T-helper 17 cell (primary cell): Measurements from ENCODE around the gene IARS2. TPM values are rescaled to one million over a fixed set of nuclear protein-coding genes. Genes with fewer than 3 reads are reported as not detected.
"Not testable (repeated sequence)": the region's sequence is repeated elsewhere in the genome, so short reads cannot be mapped to it uniquely, and the experiment has no call there.

ENCODE experiments used
- ATAC-seq: fragments of 150-1000 bp; cut with Tn5 transposase; 2 replicates; pipeline ENCODE4 v1.10.0; 2021; ENCODE audit warnings: mild to moderate bottlenecking, moderate library complexity
- DNase-seq, 3 donors: peaks; one replicate each; pipeline versions ENCODE4 v3.0.0 to v3.0.0-alpha.2; 2020 to 2021
- H3K9me3 ChIP-seq: one replicate; pipeline ENCODE4 v1.7.0; 2013; ENCODE audit warnings: low read length, mild to moderate bottlenecking; ENCODE audit not compliant: control insufficient read depth, poor library complexity, severe bottlenecking
- H3K27ac Mint-ChIP-seq: one replicate; pipeline ENCODE4 v1.8.0; 2022; ENCODE audit warnings: mild to moderate bottlenecking, moderate library complexity, mixed read lengths
- H3K27me3 Mint-ChIP-seq: one replicate; pipeline ENCODE4 v1.8.0; 2022; ENCODE audit warnings: mixed read lengths
- H3K36me3 Mint-ChIP-seq: one replicate; pipeline ENCODE4 v1.8.0; 2022; ENCODE audit warnings: low read depth, mixed read lengths
- H3K4me1 Mint-ChIP-seq: one replicate; pipeline ENCODE4 v1.8.0; 2022; ENCODE audit warnings: mild to moderate bottlenecking, mixed read lengths
- H3K4me3 Mint-ChIP-seq: one replicate; pipeline ENCODE4 v1.8.0; 2022; ENCODE audit warnings: mild to moderate bottlenecking, moderate library complexity, mixed read lengths
- total RNA-seq, 4 donors: library from RNA in 2 of 4; stranded (reverse) in 2 of 4; gene quantifications; one replicate each; pipeline ENCODE4 v1.2.3 and lab custom pipeline; 2022 to 2026

IARS2 gene
- total RNA-seq, 2 donors from 2014 or later = 29.8 to 32.6 TPM

DNA sequence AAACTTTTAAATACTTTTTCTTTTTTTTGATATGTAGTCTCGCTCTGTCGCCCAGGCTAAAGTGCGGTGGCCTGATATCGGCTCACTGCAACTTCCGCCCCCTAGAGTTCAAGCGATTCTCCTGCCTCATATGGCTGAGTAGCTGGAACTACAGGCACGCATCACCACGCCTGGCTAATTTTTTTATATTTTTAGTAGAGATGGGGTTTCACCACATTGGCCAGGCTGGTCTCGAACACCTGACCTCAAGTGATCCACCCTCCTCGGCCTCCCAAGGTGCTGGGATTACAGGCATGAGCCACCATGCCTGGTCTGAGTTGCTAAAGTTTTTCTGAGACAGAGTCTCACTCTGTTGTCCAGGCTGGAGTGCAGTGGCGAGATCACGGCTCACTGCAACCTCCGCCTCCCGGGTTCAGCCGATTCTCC, 7.7 kb upstream of the IARS2 start:
- H3K9me3 ChIP-seq, H3K27me3 Mint-ChIP-seq, H3K27ac Mint-ChIP-seq, DNase-seq, H3K4me3 Mint-ChIP-seq, ATAC-seq, H3K36me3 Mint-ChIP-seq: not testable (repeated sequence)
- H3K4me1 Mint-ChIP-seq = peaks cover 11% of the 10 kb centered on the region

DNA sequence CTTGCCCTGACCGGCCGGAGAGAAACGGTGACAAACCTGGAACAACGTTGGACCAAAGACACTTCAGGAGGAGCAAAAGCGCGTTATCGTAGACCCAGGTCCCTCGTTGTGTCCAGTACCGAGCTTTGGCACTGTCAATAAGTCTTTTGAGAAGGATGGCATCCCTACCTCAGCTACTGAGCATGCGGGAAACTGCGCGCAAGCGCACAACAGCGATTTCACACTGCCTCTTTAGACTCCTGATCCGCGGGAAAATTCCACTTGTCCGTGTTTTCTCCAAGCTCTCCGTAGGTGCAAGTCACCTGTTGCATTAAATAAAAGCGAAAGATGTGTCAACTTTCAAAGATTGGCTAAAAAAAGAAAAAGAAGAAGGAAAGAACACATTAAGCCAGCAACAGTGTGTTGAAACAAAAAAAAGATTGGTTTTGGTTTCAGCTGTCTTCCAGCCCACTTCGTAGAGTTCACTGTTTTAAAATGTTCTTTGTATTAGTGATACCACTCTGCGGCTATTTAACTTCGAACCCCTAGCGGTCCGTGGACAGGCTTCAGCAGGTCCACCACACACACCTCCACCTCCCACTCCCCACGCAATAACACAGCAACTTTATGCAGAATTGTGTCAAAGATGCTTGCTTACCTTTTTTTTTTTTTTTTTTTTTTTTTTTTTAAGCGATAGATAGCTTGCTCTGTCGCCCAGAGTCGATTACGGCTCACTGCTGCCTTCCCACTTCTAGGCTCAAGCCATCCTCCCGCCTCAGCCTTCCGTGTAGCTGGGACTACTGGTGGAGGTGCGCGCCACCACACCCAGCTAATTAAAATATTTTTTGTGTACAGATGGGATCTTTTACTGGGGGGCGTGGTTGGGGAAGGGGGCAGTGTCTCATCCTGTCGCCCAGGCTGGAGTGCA, 4.0 kb upstream of the IARS2 start, which contains the start of gene BPNT1:
TSS of gene BPNT1 (minus strand) at position 139 of the 907 bp plus-strand sequence. CDS start 9,942 bp downstream, outside the sequence.
- peak within 1 kb of the TSS; percentile 94 for H3K27ac Mint-ChIP-seq
- ATAC-seq (peak; percentile 81), DNase-seq (peak; percentile 89 to 99 (median 94))
- H3K9me3 ChIP-seq = no peaks in the 10 kb centered on the region
- peak within 1 kb of the TSS; percentile 98 for H3K4me3 Mint-ChIP-seq
- no peaks in the 10 kb centered on the region for H3K36me3 Mint-ChIP-seq
- no peaks in the 10 kb centered on the region for H3K27me3 Mint-ChIP-seq
- peaks cover 9% of the 10 kb centered on the region for H3K4me1 Mint-ChIP-seq

DNA sequence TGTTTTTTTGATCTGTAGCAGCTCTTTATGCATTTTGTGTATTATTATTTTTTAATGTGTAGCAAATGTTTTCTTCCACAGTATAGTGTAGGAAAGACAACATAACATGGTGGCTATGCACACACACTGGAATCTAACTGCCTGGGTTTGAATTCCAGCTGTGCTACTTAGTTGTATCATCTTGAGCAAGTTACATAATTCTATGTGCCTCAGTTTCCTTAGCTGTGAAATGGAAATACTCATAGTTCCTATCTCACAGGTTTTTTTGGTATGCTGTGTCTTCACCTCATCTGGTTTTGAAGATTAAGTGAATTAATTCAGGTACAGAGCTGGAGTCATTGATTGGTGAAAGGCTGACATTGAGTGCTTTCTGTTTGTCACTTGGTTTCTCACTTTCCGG, 1.2 kb upstream of the IARS2 start:
- Mint-ChIP-seq H3K27ac (no peak overlapping the region), H3K36me3 (peaks cover 2% of the 10 kb centered on the region), H3K4me1 (peaks cover 17% of the 10 kb centered on the region), H3K27me3 (no peaks in the 10 kb centered on the region), H3K4me3 (no peak overlapping the region)
- no peak for ATAC-seq
- no peaks in the 10 kb centered on the region for H3K9me3 ChIP-seq
- no peak for DNase-seq

DNA sequence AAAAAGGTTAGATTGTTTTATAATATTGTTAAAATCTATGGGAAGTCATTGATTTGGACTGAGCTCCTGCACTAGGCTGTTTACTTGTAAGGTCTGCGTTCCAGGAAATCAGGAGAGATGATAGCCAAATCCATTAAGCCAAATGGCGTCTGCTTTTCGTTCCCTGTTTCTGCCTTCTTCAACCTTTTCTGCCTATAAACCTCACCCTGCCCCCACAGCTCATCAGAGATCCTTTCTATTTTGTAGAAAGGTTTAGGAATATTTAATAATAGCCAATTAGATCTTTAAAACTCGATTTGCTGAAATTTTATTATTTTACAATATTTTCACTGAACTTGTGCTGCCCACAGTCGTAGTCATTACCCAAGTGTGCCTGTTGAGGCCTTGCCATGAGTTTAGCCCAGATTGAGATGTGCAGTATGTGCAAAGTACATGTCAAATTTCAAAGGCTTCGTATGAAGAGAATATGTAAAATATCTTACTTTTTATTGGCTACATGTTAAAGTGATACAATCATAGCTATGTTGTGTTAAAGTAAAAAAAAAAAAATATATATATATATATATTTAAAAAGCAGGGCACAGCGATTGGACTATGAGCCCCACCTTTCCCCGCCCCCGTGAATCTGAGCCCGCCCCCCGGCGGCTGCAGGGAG, 444 bp upstream of the IARS2 start:
- H3K27ac Mint-ChIP-seq = peak overlapping the region; percentile 37
- peak; percentile 1 for ATAC-seq

DNA sequence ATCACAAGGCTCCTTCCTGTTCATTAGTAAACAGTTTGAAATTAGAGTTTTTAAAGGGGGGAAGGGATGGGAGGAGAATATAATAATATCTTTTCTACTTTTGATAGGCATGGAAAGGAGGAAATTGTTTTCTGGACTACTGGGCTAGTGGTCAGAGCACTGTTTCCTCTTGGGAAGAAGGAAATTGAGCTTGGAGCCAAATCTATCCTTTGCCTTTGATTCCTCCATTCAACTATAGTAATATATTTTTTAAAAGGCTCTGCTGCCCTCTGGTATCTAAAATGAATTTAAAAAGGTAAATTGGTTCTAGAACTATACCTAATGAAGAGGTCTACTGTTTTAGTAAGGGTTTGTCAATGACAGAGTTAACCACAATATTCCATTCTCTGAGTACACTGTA, 5.9 kb downstream of the IARS2 start:
- peaks cover 5% of the 10 kb centered on the region for H3K36me3 Mint-ChIP-seq
- no peak for DNase-seq
- no peak for ATAC-seq
- H3K4me3 Mint-ChIP-seq = no peak overlapping the region
- H3K27ac Mint-ChIP-seq = peak overlapping the region; percentile 21
- no peaks in the 10 kb centered on the region for H3K9me3 ChIP-seq
- H3K27me3 Mint-ChIP-seq = no peaks in the 10 kb centered on the region
- peaks cover 11% of the 10 kb centered on the region for H3K4me1 Mint-ChIP-seq

More for the DNA sequence above, 444 bp upstream of the IARS2 start:
- Mint-ChIP-seq H3K4me3 (peak overlapping the region; percentile 74), H3K36me3 (peaks cover 5% of the 10 kb centered on the region), H3K27me3 (no peaks in the 10 kb centered on the region), H3K4me1 (peaks cover 20% of the 10 kb centered on the region)
- no peaks in the 10 kb centered on the region for H3K9me3 ChIP-seq
- no peak for DNase-seq

DNA sequence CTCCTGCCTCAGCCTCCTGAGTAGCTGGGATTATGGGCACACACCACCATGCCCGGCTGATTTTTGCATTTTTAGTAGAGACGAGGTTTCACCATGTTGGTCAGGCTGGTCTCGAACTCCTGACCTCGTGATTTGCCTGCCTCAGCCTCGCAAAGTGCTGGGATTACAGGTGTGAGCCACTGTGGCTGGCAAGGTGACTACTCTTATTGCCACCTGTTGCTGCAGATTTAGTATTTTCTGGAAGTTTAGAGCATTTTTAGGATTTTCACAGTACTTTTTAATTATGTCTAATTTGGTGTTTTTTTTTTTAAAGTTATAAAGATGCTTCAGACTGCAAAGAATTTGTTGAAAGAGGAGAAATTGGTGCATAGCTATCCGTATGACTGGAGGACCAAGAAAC, 16.5 kb downstream of the IARS2 start:
- H3K4me3 Mint-ChIP-seq, H3K36me3 Mint-ChIP-seq, H3K4me1 Mint-ChIP-seq, H3K9me3 ChIP-seq, DNase-seq, H3K27me3 Mint-ChIP-seq, H3K27ac Mint-ChIP-seq, ATAC-seq: not testable (repeated sequence)

DNA sequence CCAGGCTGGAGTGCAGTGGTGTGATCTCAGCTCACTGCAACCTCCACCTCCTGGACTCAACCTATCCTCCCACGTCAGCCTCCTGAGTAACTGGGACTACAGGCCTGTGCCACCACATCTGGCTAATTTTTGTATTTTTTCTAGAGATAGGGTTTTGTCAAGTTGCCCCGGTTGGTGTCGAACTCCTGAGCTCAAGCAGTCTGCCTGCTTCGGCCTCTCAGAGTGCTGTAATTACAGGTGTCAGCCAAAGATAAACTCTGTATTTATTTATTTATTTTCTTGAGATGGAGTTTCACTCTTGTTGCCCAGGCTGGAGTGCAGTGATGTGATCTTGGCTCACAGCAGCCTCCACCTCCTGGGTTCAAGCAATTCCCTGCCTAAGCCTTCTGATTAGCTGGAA, 18.7 kb downstream of the IARS2 start:
- H3K27ac Mint-ChIP-seq = peak overlapping the region; percentile 74
- not testable (repeated sequence) for H3K4me1 Mint-ChIP-seq, DNase-seq, H3K27me3 Mint-ChIP-seq, H3K9me3 ChIP-seq, H3K4me3 Mint-ChIP-seq, ATAC-seq, H3K36me3 Mint-ChIP-seq

DNA sequence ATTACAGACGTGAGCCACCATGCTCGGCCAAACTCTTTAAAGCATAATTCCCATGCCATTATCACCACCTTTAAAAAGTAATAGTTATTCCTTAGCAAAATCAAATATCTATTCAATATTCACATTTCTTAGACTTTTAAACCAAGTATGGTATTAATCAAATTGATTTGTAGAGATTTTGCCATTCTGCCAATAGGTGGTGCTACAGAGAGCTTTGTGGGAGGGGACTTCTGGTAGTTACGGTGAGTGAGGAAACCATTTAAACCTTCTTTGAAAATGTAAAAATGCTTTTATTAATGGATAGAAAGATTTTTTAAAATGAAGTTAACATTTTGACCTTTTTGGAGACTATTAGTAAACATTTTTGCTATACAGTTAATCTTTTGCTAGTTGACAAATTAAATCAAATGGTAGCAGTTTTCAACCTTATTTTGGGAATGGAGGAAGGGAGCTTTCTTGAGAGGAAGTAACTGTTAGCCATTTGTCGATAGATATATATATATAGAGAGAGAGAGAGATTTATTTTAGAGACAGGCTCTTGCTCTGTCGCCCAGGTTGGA, 19.3 kb downstream of the IARS2 start:
- no peaks in the 10 kb centered on the region for H3K36me3 Mint-ChIP-seq
- peaks cover 6% of the 10 kb centered on the region for H3K4me1 Mint-ChIP-seq
- H3K9me3 ChIP-seq = no peaks in the 10 kb centered on the region
- no peak overlapping the region for H3K4me3 Mint-ChIP-seq
- ATAC-seq (peak; percentile 90), DNase-seq (no peak)
- no peaks in the 10 kb centered on the region for H3K27me3 Mint-ChIP-seq
- peak overlapping the region; percentile 74 for H3K27ac Mint-ChIP-seq

DNA sequence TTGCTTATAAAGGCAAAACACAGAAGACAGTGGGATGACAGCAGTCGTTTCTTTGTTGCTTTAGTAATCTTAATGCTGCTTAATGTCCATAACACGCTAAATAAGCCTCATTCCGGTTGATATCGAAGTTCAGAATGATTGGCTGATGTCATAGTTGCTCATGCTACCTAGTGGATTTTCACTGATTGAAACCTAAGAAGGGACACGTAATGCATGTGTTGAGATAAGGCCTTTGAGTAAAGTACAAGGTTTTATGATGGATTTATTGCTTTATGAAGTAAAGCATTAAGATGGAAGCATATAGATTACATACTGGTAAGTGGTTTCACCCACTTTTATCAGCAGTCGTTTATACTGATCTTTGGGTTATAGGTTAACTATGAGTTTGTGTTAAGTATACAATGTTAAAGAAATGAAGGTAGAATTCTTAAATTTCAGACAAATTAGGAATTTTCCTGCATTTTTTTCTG, 25.1 kb downstream of the IARS2 start:
- Mint-ChIP-seq H3K4me1 (peaks cover 6% of the 10 kb centered on the region), H3K36me3 (no peaks in the 10 kb centered on the region), H3K4me3 (no peak overlapping the region), H3K27ac (no peak overlapping the region), H3K27me3 (no peaks in the 10 kb centered on the region)
- ATAC-seq (no peak), DNase-seq (no peak)
- no peaks in the 10 kb centered on the region for H3K9me3 ChIP-seq

DNA sequence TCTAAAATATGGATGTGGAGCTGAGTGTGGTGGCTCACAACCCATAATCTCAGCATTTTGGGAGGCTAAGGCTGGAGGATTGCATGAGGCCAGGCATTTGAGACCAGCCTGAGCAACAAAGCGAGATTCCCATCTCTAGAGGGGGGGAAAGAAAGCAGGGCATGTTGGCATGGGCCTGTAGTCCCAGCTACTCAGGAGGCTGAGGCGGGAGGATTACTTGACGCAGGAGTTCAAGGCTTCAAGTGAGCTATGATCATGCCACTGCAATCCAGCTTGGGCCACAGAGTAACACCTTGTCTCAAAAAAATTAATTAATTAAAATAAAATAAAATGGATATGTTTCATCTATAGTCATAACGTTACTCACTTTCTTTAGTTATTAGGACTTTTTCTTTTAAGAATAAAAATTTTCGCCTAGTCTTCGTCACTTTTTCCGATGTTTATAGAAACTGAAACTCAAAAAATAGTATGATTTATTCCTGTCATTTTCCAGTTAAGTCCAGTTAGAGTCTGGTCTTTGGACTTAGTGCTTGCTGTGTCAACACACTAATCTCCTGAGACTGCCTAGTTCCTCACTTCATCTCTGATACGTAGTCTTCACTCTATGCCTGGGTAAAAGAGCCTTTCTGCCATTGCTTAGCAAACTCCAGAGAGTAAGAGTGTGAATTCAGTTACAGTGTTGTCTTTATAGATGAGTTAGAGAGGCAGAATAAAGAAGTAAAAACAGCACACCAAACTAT, 28.0 kb downstream of the IARS2 start:
- ATAC-seq (no peak), DNase-seq (no peak)
- H3K4me1 Mint-ChIP-seq = peaks cover 12% of the 10 kb centered on the region
- no peaks in the 10 kb centered on the region for H3K27me3 Mint-ChIP-seq
- no peaks in the 10 kb centered on the region for H3K9me3 ChIP-seq
- H3K27ac Mint-ChIP-seq = peak overlapping the region; percentile 84
- H3K36me3 Mint-ChIP-seq = peaks cover 3% of the 10 kb centered on the region
- no peak overlapping the region for H3K4me3 Mint-ChIP-seq

DNA sequence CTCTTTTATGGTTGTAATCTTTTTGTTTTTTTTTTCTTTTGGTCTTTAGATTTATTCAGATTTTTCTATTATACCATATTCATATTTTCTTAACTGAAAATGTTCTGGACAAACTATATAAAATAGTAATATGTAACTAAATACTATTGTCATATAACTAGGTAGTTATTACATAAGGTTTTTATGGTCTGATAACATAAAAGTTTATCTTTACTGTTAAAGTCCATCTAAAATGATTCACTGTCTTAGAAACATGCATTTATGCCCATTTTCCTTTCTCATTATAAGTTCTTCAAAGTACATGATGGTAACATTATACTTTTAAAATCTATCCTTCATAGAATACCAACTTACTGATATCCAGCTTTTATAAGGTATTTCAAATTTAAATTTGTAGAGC, 29.1 kb downstream of the IARS2 start:
- no peak for DNase-seq
- peaks cover 17% of the 10 kb centered on the region for H3K4me1 Mint-ChIP-seq
- H3K36me3 Mint-ChIP-seq = peaks cover 3% of the 10 kb centered on the region
- no peak overlapping the region for H3K4me3 Mint-ChIP-seq
- peak overlapping the region; percentile 84 for H3K27ac Mint-ChIP-seq
- no peak for ATAC-seq
- H3K27me3 Mint-ChIP-seq = no peaks in the 10 kb centered on the region
- no peaks in the 10 kb centered on the region for H3K9me3 ChIP-seq

DNA sequence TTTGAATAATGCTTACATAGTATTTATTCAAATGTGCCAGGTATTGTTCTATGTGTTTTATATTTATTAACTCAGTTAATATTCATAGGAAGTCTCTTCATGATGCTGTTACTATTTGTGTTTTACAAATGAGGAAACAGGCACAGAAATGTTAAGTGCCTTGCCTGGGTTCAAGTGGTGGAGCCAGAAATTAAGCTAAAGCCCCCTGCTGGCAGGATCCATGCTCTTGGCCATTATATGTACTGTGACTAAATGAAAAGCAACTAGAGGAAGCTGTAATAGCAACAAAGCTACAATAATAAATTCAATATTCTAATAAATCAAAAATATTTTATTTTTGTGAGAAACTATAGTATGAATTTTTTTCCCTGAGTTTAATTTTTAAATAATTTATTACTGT, 30.0 kb downstream of the IARS2 start:
- no peaks in the 10 kb centered on the region for H3K9me3 ChIP-seq
- Mint-ChIP-seq H3K4me3 (no peak overlapping the region), H3K27me3 (no peaks in the 10 kb centered on the region), H3K4me1 (peaks cover 17% of the 10 kb centered on the region), H3K27ac (no peak overlapping the region), H3K36me3 (peaks cover 3% of the 10 kb centered on the region)
- DNase-seq (no peak), ATAC-seq (no peak)

DNA sequence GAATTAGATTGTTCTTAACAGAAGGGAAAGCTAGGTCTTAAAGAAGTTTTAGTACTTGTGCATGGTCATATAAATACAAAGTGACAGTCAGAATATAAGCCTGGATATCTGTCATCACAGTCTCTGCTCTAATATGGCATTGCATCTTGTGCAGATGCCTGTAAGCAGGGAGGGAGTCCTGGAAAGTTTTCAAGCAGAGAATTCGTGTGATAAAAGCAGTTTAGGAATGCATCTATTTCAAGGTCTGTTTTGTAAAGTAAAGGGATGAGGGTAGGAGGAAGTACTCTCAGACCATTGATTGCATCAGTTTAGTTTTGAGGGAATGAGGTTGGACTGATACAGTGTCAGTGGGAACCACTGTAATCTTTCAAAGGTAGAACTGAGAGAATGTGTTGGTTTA, 30.6 kb downstream of the IARS2 start:
- no peaks in the 10 kb centered on the region for H3K27me3 Mint-ChIP-seq
- no peak overlapping the region for H3K4me3 Mint-ChIP-seq
- H3K27ac Mint-ChIP-seq = peak overlapping the region; percentile 74
- H3K4me1 Mint-ChIP-seq = peaks cover 15% of the 10 kb centered on the region
- peaks cover 5% of the 10 kb centered on the region for H3K36me3 Mint-ChIP-seq
- no peak for DNase-seq
- no peaks in the 10 kb centered on the region for H3K9me3 ChIP-seq
- ATAC-seq = no peak
